ENCODE results near the gene MORC4. TPM values are rescaled to one million over a fixed set of nuclear protein-coding genes. Genes with fewer than 3 reads are reported as not detected.
A peak's percentile ranks its signal among the peaks of the same experiment; 100 is the strongest.

Gene MORC4
- polyA plus RNA-seq, 1 experiment: 12.3 TPM

- Histone ChIP-seq H3K4me3 (ENCODE audit: low read depth, low read length) (no peak overlapping the region), H3K27me3 (ENCODE audit: control insufficient read depth, insufficient read depth, low read length) (no peaks in the 10 kb centered on the region), H3K36me3 (ENCODE audit: control insufficient read depth, insufficient read depth, low read length) (no peaks in the 10 kb centered on the region)
- TF ChIP-seq CTCF (IDR thresholded peaks at IDR 0.05; ENCODE audit: insufficient read depth, low read depth, low read length): no peak
- DNase-seq (ENCODE audit: low read depth): no peak
- CTCF ChIA-PET: no interaction called here
- POLR2A ChIA-PET: no interaction called here
These were observed 98.2 kb downstream of the MORC4 start for GRCh38 chrX:106901781-106902219.

GRCh38 chrX:106901341-106901740 is 98.7 kb downstream of the MORC4 start:
- POLR2A ChIA-PET: no interaction called here
- Histone ChIP-seq H3K27me3 (ENCODE audit: control insufficient read depth, insufficient read depth, low read length) (no peaks in the 10 kb centered on the region), H3K4me3 (ENCODE audit: low read depth, low read length) (no peak overlapping the region), H3K36me3 (ENCODE audit: control insufficient read depth, insufficient read depth, low read length) (no peaks in the 10 kb centered on the region)
- no peak for DNase-seq (ENCODE audit: low read depth)
- CTCF ChIA-PET: no interaction called here
- TF ChIP-seq CTCF (IDR thresholded peaks at IDR 0.05; ENCODE audit: insufficient read depth, low read depth, low read length): no peak

- no peak for TF ChIP-seq CTCF (IDR thresholded peaks at IDR 0.05; ENCODE audit: insufficient read depth, low read depth, low read length)
- H3K27me3 ChIP-seq (ENCODE audit: control insufficient read depth, insufficient read depth, low read length): no peaks in the 10 kb centered on the region
- CTCF ChIA-PET: interaction anchor here (1.4 kb wide), 1 partner anchor 50 kb away, joined by 5 read pairs; no protein-coding TSS in a partner anchor
- POLR2A ChIA-PET: no interaction called here
- H3K4me3 ChIP-seq (ENCODE audit: low read depth, low read length): no peak overlapping the region
- DNase-seq (ENCODE audit: low read depth): no peak
- H3K36me3 ChIP-seq (ENCODE audit: control insufficient read depth, insufficient read depth, low read length): no peaks in the 10 kb centered on the region
These were observed 100.2 kb downstream of the MORC4 start for GRCh38 chrX:106899841-106900240.

GRCh38 chrX:106899276-106899675 is 100.7 kb downstream of the MORC4 start:
- no peak for DNase-seq (ENCODE audit: low read depth)
- no peak for TF ChIP-seq CTCF (IDR thresholded peaks at IDR 0.05; ENCODE audit: insufficient read depth, low read depth, low read length)
- H3K4me3 ChIP-seq (ENCODE audit: low read depth, low read length): no peak overlapping the region
- POLR2A ChIA-PET: no interaction called here
- no peaks in the 10 kb centered on the region for H3K27me3 ChIP-seq (ENCODE audit: control insufficient read depth, insufficient read depth, low read length)
- H3K36me3 ChIP-seq (ENCODE audit: control insufficient read depth, insufficient read depth, low read length): no peaks in the 10 kb centered on the region
- CTCF ChIA-PET: interaction anchor here (0.7 to 2.5 kb wide), 4 partner anchors 26 to 61 kb away, joined by 3 to 11 read pairs (median 4); no protein-coding TSS in a partner anchor

- no peak for DNase-seq (ENCODE audit: low read depth)
- CTCF ChIA-PET: interaction anchor here (0.7 to 2.5 kb wide), 8 partner anchors 10 to 61 kb away, joined by 3 to 11 read pairs (median 4); no protein-coding TSS in a partner anchor
- Histone ChIP-seq H3K4me3 (ENCODE audit: low read depth, low read length) (no peak overlapping the region), H3K27me3 (ENCODE audit: control insufficient read depth, insufficient read depth, low read length) (no peaks in the 10 kb centered on the region), H3K36me3 (ENCODE audit: control insufficient read depth, insufficient read depth, low read length) (no peaks in the 10 kb centered on the region)
- TF ChIP-seq CTCF (IDR thresholded peaks at IDR 0.05; ENCODE audit: insufficient read depth, low read depth, low read length): peak; percentile 31; the same call in 1 of the 2 replicates
- POLR2A ChIA-PET: no interaction called here
These were observed 101.5 kb downstream of the MORC4 start for GRCh38 chrX:106898462-106898861.

Data from BJ (cell line).